H4 (cell line): ENCODE results near the gene HDHD3. TPM values are rescaled to one million over a fixed set of nuclear protein-coding genes. Genes with fewer than 3 reads are reported as not detected.
"Not testable (repeated sequence)": the region's sequence is repeated elsewhere in the genome, so short reads cannot be mapped to it uniquely, and the experiment has no call there.

Source experiments
- DNase-seq: peaks from one replicate; pipeline ENCODE4 v3.0.0-alpha.2; 2015; ENCODE audit warnings: low spot score
- total RNA-seq: library from RNA; depleted of rRNA; stranded (reverse); fragments of >200 nt; shearing (Covaris generic); gene quantifications from 2 replicates; pipeline ENCODE4 v1.2.3, GENCODE V29; 2014

The HDHD3 gene
- total RNA-seq, 1 experiment from 2014 or later, result 14.5 TPM

GRCh38 chr9:113365652-113366051 lies 11.1 kb downstream of the HDHD3 start:
- DNase-seq, result not testable (repeated sequence)

- no peak for DNase-seq
Observed at GRCh38 chr9:113364951-113365350, 11.8 kb downstream of the HDHD3 start.

- no peak for DNase-seq
Observed at GRCh38 chr9:113363336-113363735, 13.4 kb downstream of the HDHD3 start.

- DNase-seq, result no peak
Observed at GRCh38 chr9:113361304-113362018, 15.3 kb downstream of the HDHD3 start.

- no peak for DNase-seq
Observed at GRCh38 chr9:113360242-113360842, 16.4 kb downstream of the HDHD3 start.

GRCh38 chr9:113359385-113359784 lies 17.4 kb downstream of the HDHD3 start:
- no peak for DNase-seq

- no peak for DNase-seq
Observed at GRCh38 chr9:113356686-113357292, 20.0 kb downstream of the HDHD3 start.

GRCh38 chr9:113355040-113355596 lies 21.7 kb downstream of the HDHD3 start:
- DNase-seq, result no peak

- no peak for DNase-seq
Observed at GRCh38 chr9:113352411-113352810, 24.4 kb downstream of the HDHD3 start.

- no peak for DNase-seq
Observed at GRCh38 chr9:113352006-113352405, 24.8 kb downstream of the HDHD3 start.

- no peak for DNase-seq
Observed at GRCh38 chr9:113350937-113351336, 25.8 kb downstream of the HDHD3 start.

- no peak for DNase-seq
Observed at GRCh38 chr9:113350107-113350661, 26.6 kb downstream of the HDHD3 start.

GRCh38 chr9:113349445-113350094 lies 27.2 kb downstream of the HDHD3 start, which contains the start of gene BSPRY:
Gene BSPRY, plus strand, starts transcription at chr9:113349541. Its CDS starts 39 bp downstream, at chr9:113349580.
- no peak for DNase-seq

GRCh38 chr9:113349066-113349444 lies 27.7 kb downstream of the HDHD3 start:
- no peak for DNase-seq

GRCh38 chr9:113348437-113348836 lies 28.3 kb downstream of the HDHD3 start:
- DNase-seq, result no peak

GRCh38 chr9:113345671-113346070 lies 31.1 kb downstream of the HDHD3 start:
- DNase-seq, result no peak

GRCh38 chr9:113345190-113345589 lies 31.6 kb downstream of the HDHD3 start:
- no peak for DNase-seq

GRCh38 chr9:113343732-113344231 lies 33.0 kb downstream of the HDHD3 start:
- peak; percentile 75 for DNase-seq

GRCh38 chr9:113341712-113342410 lies 34.9 kb downstream of the HDHD3 start:
- DNase-seq, result no peak

GRCh38 chr9:113340011-113340699 lies 36.6 kb downstream of the HDHD3 start, which contains the start of gene WDR31:
Gene WDR31, minus strand, starts transcription at chr9:113340275. Its CDS starts 8,253 bp downstream, at chr9:113332022.
- peak; percentile 78 for DNase-seq
